GM19023 (cell line): ENCODE results near the gene MAD1L1.
"Not testable (repeated sequence)": the region's sequence is repeated elsewhere in the genome, so short reads cannot be mapped to it uniquely, and the experiment has no call there.

ENCODE experiments used
- ATAC-seq: cut with Tn5 transposase; IDR thresholded peaks from one replicate; pipeline ENCODE4 v1.9.1; 2021; ENCODE audit warnings: mild to moderate bottlenecking, moderate library complexity; ENCODE audit not compliant: unreplicated experiment

MAD1L1 gene

DNA sequence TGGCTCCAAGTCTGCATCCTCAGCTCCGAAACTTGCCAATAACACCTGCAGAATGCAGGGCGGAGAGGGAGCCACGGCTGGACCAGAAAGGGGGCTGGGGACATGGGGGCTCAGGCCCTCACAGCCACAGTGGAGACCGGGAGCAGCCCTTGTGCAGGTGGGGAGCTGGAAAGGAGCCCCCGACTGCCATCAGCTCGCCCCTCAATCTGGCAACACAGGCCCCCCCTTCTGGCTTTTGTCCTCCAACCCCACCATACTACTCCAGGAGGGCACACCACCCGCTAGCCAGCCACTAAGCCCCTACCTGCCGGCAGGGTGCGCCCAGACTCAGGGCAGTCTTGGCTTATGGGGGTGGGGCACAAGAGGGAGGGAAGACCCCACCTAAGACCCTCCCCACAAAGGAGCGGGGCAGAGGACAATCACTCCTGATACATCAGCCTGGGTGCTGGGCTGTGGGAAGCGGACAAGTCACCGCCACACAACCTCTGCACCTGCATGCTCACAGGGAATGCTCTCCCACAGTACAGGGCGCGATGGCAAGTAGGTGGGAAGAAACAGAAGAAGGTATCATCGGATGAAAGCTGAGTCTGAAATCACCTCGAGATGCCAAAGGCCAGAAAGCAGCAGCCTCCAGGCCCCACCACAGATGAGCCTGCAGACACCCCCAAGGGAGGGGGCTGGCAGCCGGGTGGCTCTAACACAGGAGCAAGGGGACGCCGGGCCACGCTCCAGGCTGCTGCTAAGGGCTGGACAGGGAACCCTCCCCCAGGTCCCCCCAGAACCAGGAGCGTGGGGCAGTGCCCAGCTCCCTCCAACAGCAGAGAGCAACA, 297.4 kb downstream of the MAD1L1 start:
- ATAC-seq = no peak

DNA sequence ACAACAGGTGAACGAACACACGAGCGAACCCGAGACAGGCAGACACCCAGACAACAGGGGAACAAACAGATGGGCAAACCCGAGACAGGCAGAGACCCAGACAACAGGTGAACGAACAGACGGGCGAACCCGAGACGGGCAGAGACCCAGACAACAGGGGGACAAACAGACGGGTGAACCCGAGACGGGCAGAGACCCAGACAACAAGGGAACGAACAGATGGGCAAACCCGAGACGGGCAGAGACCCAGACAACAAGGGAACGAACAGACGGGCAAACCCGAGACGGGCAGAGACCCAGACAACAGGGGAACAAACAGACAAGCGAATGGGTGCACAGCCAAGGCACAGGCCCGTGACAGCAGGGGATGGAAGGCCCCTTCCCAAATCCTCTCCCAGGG, 298.0 kb downstream of the MAD1L1 start:
- no peak for ATAC-seq

DNA sequence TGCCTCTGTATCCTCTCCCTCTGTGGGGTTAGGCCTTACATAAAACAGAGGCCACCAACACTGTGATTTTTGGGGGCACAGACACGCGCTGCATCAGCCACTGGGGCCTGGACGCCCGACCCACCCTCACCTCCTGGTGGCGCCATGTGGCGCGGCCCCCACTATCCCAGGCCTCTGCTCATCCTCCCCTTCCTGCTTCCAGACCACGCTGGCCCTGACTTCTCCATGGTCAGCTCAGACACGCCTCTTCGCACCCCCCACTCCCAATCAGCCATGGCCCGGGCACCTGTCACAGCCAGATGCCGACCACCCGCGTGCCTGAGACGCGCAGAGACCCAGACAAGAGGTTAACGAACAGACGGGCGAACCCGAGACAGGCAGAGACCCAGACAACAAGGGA, 298.7 kb downstream of the MAD1L1 start:
- ATAC-seq = no peak

DNA sequence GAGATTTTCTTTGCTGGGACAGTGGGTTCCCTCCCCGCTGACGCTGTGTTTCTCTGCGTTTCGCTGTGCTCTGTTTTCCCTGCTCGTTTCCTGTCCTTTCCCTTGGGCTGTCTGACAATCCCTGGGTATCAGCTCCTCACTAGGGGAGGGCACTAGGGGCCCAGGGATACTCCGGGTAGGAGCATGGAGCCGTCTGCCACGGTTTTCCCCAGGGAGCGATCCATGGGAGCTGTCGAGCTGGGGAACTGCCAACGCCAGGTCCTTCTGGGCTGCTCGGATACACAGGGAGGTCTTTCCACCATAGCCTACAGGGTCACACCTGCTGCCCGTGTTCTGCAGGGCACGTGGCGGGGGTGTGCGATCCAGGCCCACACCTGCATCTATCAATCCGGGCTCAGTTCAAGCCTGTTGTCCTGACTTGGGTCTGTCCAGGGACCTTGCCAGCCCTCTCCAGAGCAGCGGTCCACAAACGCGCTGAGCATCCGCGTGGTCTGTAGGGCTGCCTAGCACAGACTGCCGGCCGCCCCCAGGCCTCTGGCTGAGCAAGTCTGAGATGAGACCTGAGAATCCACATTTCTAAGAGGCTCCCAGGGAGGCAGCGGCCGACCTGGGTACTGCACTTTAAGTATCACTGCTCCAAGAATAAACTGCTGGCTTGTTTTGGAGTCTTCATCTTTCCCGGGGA, 299.5 kb downstream of the MAD1L1 start:
- no peak for ATAC-seq

DNA sequence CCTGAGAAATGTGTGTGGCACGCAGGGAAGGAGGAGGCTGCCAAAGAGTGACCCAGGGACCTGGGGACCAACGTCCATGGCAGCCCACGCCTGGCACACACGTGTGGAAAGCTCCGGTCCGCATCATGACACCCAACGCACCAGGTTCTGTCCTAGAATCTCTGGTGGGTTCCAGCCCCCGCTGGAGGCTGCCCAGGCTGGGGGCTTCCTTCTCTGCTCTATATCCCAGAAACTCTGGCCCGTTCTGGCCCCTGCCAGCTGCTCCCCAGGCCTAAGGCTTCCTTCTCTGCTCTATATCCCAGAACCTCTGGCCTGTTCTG, 300.8 kb downstream of the MAD1L1 start:
- no peak for ATAC-seq

DNA sequence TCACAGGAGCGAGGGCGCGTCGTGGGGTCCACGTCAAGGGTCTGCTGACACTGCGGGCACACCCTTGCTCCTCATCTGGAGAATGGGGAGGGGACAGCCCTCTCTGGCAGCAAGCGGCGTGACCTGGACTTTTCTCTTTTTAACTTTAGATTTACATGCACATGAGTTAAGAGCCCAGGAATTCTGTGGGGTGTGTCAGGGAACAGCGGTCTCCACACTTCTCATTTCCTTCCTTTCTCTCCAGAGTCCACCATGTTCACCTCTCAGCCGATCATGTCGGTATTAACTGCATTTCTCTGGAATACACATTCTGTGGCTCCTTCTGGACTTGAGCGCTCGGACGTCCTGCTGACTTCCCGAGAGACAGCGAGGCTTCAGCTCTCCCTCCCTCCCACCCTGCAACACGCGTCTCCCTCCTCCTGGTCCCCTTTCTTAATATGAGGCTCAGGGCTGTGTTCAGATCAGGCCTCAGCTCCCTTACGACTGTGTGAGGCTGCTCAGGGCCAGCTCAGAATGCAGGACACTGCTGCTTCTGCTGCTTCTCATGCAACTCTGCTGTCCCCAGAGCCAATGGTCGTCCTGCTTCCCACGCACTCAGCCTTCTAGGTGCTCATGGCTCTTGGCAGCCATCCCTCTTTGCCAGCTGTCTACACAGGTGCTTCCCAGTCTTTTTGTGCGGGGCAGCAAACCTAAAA, 301.3 kb downstream of the MAD1L1 start:
- no peak for ATAC-seq

DNA sequence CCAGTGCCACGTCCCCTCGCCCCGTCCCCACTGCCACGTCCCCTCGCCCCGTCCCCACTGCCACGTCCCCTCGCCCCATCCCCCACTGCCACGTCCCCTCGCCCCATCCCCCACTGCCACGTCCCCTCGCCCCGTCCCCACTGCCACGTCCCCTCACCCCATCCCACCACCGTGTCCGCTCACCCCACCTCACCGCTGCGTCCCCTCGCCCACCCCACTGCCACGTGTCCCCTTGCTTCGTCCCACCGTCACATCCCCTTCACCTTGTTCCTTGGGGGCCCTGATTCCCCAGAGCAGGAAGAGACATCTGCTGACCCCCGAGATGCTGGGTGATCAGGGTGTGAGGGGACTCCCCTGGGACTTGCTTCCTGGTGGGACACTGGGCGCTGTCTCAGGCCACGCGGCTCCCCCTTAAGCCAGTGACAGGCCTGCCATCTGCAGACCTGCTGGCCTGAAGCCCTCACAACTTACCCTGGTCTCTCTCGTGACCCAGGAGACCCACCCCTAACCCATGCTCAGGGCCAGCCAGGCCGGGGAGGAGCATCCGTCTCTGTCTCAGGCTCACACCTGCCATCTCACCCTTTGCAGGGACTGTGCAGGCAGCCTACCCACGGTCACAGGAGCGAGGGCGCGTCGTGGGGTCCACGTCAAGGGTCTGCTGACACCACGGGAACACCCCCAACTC, 302.2 kb downstream of the MAD1L1 start:
- ATAC-seq = no peak

DNA sequence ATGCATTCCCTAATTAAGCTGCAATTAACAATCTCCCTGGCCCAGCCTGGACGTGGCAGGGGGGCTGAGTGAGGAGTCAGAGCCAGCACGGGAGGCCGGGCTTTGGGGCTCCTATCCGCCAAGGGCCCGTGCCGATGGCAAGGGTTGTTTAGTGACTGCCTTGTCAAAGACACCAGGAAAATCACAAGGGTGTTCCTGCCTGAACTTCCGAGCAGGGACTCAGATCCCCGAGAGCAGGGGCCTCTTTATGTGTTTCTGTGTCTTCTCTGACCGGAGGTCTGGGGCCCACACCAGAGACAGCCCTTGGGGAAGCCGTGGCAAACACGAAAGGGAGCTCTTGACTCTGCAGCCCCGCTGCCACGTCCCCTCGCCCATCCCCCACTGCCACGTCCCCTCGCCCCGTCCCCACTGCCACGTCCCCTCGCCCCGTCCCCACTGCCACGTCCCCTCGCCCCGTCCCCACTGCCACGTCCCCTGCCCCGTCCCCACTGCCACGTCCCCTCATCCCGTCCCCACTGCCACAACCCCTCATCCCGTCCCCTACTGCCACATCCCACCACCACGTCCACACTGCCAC, 303.3 kb downstream of the MAD1L1 start:
- not testable (repeated sequence) for ATAC-seq

DNA sequence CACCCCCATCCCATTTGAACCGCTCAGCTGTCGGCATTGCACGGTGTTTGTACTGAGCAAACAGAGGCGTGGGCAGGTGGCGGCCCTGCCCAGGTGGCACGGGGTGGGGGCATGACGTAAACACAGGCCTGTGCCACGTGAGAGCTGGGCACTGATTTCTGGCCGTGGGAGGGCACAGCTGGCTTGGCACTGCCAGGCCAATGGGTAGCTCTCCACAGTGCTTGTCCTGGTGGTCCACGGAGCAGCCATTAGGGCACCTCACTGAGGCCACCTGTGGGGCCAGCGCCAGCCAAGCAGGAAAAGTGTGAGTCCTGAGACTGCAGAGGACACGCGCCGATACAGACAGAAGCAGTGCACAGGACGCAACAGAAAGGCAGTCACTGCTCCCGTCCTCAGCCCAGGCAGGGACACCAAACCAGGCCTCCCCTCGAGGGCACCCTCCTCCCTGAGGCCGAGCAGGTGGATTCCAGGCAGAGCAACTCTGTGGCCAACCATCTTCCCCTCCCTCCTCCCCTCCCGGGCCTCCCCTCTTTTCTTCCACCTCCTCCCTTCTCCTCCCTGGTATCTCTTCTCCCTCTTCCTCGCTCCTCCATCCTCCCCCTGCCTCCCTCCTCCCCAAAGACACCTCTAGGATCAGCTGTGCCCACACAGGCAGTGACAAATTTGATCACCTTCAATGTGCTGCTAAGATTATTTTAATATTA, 303.9 kb downstream of the MAD1L1 start:
- ATAC-seq = no peak

DNA sequence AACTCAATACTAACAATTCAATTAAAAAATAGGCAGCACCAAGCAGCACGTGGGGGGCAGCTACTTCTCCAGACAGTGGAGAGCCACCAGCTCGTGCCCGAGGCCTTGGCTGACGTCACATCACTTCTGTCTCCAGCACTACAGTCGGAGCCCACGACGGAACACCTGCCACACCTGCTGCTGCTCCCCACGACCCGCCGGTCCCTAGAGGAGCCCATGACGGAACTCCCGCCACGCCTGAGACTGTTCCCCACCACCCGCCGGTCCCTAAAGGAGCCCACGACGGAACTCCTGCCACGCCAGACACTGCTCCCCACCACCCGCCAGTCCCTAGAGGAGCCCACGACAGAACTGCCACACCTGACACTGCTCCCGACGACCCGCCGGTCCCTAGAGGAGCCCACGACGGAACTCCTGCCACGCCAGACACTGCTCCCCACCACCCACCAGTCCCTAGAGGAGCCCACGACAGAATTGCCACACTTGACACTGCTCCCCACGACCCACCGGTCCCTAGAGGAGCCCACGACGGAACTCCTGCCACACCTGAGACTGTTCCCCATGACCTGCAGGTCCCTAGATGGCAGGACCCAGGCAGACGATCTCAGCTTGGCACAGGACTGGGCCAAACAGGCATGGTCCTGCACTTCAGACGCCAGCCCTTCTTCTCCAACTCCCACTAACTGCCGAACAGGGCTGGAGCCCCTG, 304.7 kb downstream of the MAD1L1 start:
- no peak for ATAC-seq

DNA sequence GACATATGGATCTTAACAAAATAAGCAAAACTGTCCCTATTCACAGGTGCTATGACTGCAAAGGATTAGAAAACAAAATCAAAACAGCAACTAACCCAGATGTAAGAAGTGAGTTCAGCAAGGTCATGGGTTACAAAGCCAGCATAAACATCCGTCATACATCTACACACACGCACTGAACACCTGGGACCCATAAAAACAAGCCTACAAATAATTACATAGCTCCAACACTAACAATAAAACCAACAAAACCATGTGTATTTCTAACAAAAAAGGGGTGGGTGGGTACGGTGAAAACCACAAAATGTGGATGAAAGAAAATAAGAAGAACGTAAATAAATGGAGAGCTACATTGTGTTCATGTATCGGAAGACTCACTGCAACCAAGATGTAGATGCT, 305.8 kb downstream of the MAD1L1 start:
- ATAC-seq = no peak

DNA sequence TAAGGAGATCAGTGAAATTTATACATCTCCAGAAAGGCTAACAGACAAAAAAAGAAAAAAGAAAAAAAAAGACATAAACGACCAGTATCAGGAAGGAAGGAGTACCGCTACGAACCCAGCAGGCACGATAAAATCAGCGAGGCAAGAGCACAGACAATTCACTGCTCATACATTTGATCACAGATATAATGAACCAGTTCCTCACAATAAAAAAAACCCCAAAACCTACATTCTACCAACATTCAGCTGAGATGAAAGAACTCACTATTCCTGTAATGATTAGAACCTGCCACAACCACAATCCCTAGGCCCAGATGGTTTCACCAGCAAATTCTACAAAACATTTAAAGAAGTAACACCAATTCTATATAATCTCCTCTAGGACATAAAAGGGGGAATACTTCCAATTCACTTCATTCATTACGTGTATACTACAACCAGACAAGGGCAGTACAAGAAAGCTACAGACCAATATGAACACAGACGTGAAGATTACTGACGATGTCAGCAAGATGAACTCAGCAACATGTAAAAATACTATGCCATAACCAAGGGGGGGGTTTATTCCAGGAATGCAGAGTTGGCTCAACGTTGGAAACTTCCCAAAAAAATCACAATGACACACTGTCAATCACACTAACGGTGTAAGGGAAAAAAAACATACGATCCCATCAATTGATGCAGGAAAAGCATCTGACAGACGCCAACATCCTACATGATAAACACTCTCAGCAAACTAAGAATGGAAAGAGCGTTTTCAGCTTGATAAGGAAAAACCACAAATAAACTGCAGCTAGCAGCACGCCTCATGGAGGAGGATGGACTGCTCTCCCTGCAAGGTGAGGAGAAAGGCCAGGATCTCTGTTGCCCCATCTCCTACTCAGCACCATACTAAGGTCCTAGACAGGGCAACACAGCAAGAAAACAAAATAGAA, 306.5 kb downstream of the MAD1L1 start:
- no peak for ATAC-seq

DNA sequence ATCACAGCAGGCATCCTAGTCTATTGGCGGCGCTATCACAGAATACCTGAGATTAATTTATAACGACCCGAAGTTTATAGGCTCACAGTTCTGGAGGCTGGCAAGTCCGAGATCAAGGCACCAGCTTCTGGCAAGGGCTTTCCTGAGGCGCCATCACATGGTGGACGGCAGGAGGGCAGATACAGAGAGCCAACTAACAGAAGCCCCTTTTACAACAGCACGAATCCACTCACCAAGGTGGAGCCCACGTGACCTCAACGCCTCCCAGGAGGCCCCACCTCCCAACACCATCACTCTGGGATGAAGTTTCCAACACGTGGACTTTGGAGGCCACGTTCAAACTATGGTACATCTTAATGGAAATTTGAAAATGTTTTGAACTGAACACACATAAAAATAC, 307.4 kb downstream of the MAD1L1 start:
- ATAC-seq = no peak

DNA sequence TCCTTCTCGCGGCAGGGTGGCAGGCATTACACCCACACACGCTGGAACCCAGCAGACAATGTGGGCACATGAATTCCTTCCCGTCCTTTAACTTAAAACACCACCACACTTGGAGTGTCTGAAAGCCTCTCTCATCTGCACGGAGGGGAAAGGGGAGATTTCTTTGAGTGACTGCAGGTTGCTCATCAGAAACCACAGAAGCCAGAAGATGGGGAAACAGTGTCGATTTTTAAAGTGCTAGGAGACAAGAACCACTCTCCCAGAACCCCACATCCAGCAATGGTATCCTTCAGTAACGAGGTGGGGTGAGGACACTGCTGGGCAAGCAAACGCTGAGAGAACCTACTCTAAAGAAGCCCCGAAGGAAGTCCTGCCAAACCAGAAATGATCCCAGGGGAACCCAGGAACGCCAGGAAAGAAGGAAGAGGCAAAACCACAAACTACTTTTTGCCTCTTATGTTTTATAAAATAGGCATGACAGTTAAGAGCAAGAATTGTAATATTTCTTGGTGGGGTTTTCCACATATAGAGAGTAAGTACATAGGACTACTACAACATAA, 308.4 kb downstream of the MAD1L1 start:
- ATAC-seq = no peak

DNA sequence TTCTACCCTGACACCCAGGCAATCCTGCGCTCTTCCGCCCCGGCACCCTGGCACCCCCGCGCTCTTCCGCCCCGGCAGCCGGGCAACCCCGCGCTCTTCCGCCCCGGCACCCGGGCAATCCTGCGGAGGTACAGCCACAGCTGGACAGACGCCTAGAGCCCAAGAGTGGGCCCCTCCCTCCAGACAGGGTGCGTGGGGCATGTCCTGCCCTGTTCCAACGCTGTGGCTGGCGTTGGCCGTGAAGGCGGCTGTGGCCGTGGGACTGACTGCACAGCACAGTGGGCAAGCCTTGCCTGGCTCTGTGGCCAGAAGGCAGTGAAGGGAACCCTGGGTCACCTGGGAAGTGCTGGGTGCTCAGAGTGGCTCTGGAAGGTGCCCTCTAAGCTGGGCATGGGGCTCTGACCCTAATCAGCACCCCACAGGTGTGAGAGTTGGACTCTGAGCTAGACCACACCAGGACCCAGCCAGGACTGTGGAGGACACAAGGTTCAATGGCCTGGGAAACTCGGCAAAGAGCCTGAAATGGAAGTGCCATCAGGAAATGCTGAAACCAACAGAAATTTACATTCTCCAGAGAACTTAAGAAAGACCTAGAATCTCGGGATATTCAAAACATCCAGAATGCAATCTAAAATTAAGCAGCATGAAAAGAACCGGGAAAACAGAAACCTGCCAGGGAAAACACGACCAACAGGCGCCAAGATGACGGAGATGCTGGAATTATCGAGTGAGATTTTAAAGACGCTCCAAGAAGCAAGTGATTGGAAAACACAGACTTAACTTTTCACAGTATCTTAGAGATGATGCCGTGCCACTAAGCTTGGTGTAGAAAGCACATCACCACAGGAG, 309.1 kb downstream of the MAD1L1 start:
- no peak for ATAC-seq

DNA sequence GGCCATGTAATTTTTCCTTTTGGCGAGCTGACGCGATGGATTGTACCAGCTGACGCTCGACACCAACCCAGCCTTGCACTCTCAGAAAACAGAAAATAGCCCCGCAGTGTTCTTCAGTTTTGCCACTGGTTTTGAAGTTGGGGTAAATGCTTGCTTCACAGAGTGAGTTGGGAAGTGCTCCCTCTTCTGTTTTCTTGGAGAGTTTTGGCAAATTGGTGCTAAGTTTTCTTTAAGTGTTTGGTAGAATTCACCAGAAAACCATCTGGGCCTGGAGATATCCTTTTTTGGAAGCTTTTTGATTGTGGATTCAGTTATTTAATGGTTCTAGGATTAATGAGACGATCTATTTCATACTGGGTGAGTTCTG, 309.9 kb downstream of the MAD1L1 start:
- ATAC-seq = no peak

DNA sequence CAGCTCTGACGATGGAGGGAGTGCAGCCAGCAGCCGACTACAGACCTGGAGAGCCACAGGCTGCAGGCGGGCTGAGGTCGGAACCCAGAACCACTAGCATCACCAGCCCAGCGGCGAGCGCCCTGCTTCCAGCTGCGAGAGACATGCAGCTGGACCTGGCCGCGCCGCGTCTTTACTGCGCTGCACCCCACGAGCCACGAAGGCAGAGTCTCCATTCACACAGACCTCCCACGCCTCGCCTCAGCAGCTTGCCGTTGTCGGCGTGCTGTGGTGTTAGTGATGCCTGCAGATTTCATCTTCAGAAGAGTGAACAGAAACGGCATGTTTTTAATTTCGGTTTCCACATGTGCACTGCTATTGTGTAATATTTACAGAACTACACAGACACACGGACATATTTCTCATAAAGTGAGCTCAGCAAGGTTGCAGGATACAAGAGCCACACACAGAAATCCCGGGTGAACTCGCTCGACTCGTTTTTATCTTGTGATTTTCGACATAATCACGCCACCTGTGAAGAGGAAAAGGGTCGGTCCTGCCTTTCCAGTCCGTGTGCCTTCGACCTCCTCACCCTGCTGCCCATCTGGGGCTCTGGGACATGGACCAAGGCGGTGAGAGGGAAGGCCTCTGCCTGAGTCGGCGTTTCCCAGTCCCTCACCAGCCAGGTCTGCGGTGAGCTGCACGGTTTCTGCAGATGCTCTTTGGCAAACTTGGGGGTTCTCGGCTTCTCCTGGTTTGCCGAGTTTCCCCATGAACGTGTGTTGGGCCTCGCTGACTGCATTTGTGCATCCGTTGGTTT, 310.5 kb downstream of the MAD1L1 start:
- no peak for ATAC-seq
